GM19452 (cell line): ENCODE measurements around the gene PAPPA.

ENCODE experiments used
- ATAC-seq: cut with Tn5 transposase; IDR thresholded peaks from one replicate; pipeline ENCODE4 v1.9.1; 2021; ENCODE audit not compliant: unreplicated experiment

The PAPPA gene

GRCh38 chr9:116377179-116377798, 223.7 kb downstream of the PAPPA start:
- ATAC-seq, result no peak

DNA sequence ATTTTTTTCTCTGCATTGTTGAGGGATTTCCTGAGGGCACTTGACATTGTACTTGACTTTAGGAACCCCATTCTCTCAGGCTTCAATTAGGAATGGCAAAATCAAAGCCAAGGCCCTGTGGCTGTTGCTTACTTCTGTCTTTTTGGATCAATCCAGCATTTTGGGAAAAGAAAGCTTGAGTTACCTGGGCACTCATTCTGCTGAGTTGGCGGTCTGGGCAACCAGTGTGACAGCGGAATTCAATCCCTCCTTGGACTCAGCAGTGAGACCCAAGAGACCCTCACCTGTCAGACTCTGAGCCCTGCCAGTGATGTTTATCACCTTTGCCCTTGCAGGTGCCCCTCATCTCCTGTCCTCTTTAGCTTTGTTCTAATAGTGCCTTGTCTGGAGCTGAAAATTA, 225.3 kb downstream of the PAPPA start:
- ATAC-seq, result no peak

- ATAC-seq, result no peak
These were observed 226.2 kb downstream of the PAPPA start for GRCh38 chr9:116379821-116380220.

DNA sequence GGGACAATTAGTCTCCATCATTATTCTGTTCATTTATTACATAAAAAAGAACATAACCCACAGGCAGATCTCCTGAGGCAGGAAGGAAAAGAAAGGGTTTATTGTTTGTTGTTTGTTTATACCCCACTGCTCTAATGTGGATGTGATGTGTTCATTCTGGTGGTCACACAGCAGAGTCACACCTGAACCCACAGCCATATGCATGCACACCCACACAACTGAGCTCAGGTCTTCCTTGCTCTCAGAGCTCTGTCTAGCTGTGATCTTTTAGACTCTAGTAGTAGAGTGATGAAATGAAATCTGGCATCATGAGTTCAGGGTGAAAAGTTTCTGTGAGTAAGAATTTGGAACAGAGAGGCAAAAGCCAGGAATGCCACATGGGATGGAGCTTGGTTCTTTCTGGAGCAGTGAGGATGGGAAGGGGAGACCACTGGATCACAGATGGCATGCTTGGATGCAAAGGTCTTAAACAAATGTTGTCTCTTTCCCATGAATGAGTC, 227.0 kb downstream of the PAPPA start:
- no peak for ATAC-seq

GRCh38 chr9:116381350-116381749, 227.8 kb downstream of the PAPPA start:
- ATAC-seq, result no peak

DNA sequence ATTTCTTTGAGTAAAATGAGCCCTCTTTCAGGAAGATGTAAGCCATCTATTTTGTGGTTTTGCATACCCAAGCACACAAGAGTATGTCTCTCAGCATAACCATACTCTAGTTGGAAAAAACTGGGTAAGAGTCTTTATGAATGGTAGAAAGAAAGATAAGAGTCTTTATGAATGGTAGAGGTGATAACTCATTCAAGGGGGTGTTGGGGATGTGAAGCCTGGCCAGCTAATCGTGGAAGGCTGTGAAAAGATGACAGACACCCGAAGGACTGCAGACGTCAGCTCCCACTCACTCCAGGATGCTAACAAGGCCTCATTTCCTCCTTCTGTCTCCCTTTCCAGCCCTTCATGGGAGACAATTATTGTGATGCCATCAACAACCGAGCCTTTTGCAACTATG, 228.5 kb downstream of the PAPPA start:
- no peak for ATAC-seq

GRCh38 chr9:116383133-116383532, 229.5 kb downstream of the PAPPA start:
- no peak for ATAC-seq

DNA sequence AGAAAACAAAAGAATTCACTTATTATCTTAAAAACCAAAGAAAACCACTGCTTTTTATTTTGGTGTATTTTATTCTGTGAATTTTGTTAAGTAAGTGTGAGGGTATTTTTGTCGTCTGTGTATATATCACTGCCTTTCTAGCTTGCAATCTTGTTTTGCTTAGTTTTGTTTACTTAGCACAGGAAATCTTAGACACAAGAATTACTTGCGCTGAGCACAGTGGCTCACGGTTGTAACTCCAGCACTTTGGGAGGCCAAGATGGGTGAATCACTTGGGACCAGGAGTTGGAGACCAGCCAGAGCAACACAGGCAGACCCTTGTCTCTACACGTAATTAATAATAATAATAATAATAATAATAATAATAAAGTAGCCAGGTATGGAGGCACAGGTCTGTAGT, 230.3 kb downstream of the PAPPA start:
- ATAC-seq, result no peak

DNA sequence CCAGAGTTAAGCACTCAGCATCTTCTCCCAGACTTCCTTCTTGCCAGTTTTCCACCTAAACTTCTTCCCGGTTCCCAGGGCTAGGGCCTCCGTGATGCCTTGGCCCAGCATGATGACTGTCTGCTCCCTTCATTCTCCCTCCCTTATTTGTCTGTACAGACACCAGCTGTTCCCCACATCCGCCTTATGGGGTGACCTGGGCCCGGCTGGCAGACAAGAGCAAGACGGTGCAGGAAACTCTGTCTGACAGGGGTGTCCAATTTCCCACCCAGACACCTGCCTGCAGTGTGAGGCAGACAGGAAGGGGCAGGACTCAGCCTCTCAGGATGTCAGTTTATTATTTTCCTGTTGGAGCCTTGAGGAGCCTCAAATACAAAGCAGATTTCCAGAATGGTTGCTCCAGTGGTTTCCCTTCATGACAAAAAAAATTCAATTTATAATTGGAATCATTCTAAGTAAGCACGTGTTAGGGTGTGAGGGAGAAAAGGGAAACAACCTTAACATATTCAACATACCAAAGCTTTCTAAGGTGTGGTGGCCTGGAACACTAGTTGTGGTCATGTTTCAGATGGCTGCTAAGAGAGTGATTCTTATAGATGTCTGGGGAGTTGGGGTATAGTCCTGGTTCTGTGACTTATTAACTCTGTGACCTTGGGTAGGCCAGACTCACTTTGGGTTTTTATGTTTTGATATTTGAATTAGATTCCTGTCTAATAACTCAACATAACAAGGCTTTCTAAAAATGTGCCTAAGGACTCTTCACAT, 234.5 kb downstream of the PAPPA start:
- peak; percentile 69 for ATAC-seq

DNA sequence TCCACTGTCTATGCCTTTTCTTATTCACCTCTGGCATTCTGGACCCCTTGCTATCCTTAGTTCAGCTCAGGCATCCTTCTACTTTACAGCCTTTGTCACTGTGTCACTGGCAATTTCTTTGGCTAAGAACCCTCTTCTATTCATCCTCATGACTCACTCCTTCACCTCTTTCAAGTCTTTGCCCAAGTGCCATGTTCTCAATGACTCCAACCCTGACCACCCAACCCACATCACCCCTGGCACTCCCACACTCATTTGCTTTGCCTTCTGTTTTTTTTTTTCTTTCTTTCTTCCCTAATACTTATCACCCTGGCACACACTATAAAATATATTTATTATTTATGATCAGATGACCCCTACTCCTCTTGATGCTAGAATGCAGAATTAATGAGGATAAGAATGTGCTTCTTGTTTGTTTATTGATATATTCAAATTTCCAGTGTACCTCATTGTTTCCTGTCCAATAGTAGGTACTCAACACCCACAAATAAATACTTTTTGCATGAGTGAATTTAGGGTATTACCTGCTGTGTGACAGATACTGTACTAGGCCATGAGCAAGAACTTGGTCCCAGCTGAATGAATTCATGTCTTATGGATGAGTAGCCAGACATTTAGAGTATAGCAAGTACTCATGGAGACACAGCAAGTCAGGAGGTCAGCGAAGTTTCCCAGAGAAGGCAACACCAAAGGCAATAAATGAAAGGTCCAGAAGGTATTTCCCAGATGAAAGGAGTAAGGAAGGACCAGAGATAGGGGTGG, 236.1 kb downstream of the PAPPA start:
- ATAC-seq, result no peak

- ATAC-seq, result peak; percentile 55
These were observed 237.0 kb downstream of the PAPPA start for GRCh38 chr9:116390303-116391228.

DNA sequence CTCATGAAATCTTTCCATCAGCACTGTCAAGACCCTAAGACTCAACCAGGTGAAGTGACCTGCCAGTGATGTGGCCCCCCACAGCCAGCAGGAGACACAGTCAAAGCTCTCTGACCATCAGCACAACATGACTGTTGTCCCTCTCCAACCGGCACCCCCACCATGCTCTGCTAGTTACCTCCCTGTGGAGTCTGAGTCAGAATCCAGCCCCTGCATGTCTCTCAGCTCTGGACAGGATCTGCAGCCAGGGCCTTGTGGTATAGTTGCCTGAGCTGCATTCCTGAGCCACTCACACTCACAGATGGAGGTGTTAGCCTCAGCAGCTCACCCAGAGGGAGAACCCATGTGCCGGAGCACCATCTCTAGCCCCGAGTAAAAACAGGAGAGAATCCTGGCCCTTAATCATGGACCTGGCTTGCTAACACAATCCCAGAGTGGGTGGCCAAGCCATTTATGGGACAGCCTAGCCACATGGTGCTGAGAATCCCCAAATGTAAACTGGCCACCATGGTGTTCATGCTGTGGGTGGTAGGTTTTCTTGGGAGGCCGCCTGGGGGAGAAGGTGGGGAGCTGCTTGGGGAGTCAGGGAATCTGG, 237.8 kb downstream of the PAPPA start:
- no peak for ATAC-seq

GRCh38 chr9:116393198-116393597, 239.6 kb downstream of the PAPPA start:
- ATAC-seq, result no peak

DNA sequence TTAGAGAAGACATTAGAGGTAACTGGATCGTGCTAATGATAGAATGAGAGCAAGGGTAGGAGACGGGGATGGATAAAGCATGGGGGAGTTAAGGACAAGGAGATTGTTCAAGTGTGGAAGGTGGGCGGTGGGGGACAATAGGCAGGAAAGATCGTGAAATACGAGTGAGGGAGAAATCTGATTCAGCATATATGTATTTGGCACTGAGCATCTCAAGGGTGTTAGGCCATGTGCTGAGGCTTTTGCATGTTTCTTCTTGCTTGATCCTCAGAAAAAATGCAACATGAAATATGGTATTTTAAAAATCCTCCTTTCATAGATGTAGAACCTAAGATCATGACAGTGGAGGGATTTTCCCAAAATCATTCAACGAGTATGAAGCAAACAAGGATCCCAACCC, 240.5 kb downstream of the PAPPA start:
- ATAC-seq, result no peak

DNA sequence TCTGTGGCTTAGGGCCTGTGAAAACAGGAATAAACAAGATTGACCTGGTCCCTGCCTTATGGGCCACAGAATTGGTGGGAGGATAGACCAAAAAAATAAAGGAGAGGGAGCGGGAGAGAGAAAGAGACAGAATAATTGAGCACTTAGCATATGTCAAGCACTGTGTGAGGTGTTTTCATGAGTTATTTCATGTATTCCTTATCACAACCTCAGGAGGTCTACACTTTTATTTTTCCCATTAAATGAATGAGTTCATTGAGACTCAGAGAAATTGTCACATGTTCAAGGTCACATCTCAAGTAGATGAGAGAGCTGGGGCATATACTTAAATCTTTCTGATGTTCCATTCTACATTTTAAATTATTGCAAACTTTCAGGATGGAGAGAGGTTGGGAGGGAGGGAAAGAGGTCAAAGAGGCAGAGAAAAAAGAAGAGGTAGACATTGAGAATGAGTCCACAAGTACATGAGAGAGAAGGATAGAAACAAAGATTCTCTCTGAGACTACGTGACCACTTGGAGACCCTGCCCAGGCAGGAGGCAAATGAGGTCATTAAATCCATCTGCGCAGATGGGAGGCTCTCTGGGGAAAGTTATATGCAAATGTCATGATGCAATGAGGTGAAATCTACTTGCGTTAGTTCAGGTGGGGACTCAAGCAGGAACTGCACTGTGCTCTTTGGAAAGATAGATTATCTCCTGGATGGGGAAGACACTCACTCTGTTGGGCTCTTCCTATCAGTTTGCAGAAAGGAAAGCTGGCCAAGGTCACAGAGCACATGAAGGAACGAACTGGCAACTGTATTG, 241.5 kb downstream of the PAPPA start:
- no peak for ATAC-seq

- ATAC-seq, result no peak
These were observed 242.1 kb downstream of the PAPPA start for GRCh38 chr9:116395699-116396037.

- ATAC-seq, result no peak
These were observed 249.6 kb downstream of the PAPPA start for GRCh38 chr9:116403171-116403570.

DNA sequence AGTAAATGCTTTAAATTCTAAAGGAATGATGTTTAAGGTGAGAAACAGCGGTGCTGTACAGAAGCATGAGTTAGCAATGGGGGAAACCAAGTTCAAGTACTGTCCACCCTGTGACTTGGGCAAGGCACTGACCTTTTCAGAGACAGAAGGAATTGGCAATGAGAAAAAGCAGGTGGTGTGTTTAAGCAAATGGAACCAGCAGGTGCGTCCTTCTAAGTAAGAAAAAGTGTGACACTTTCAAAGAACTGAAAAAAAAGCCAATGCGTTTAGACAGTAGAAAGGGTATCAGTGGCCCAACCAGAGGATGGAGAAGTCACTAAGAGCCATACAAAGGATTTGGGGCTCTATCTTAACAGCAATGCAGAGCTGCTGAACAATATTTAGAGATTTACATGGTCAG, 250.6 kb downstream of the PAPPA start:
- no peak for ATAC-seq

GRCh38 chr9:116405321-116405720, 251.7 kb downstream of the PAPPA start:
- ATAC-seq, result no peak

DNA sequence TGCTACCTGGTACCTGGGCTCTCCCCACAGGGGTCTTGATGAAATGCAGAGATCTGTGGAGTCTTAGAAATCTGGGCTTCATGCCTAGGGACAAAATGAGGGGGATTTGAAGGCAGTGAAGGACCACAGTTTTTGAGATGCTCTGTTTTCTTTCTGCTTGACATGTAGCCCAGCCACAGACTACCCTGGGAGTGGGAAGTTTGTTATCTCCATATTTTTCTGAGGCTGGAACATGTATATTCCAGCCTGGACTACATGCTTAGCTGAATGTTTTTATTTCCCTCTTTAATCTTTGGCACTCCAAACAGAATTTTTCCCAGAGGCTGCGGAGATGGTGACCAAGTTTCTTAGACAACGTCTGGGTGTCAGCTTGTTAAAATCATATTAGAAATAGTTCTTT, 252.9 kb downstream of the PAPPA start:
- no peak for ATAC-seq
